SK-N-SH treated with all-trans-retinoic acid at 6 μM for 48 hours (cell line): ENCODE results near the gene ZCWPW2.

Experiments
- ATAC-seq: fragments of 200-7000 bp; cut with Tn5 transposase; 3 replicates; pipeline ENCODE4 v1.9.1; 2020; ENCODE audit warnings: mild to moderate bottlenecking, moderate library complexity
- ARNTL ChIP-seq: fragments of 450-650 bp; formaldehyde crosslinking; IDR thresholded peaks from 2 replicates; pipeline ENCODE4 v1.5.0; 2020; ENCODE audit warnings: low read depth, mild to moderate bottlenecking, moderate library complexity, borderline replicate concordance
- BACH2 ChIP-seq: fragments of 250-450 bp; sonication (Bioruptor Pico); IDR thresholded peaks from 2 replicates; pipeline ENCODE4 v1.9.0; 2021; ENCODE audit warnings: mild to moderate bottlenecking, borderline replicate concordance
- CSDC2 ChIP-seq: fragments of 250-450 bp; sonication (Bioruptor Pico); IDR thresholded peaks from 2 replicates; pipeline ENCODE4 v1.5.0; 2020; ENCODE audit warnings: mild to moderate bottlenecking, moderate library complexity
- CSRNP3 ChIP-seq: fragments of 250-450 bp; sonication (Bioruptor Pico); IDR thresholded peaks from 2 replicates; pipeline ENCODE4 v1.5.1; 2021; ENCODE audit warnings: mild to moderate bottlenecking, moderate library complexity
- ESRRG ChIP-seq: fragments of 250-450 bp; sonication (Bioruptor Pico); IDR thresholded peaks from 2 replicates; pipeline ENCODE4 v1.6.1; 2021; ENCODE audit warnings: mild to moderate bottlenecking
- GLIS3 ChIP-seq: fragments of 250-450 bp; sonication (Bioruptor Pico); IDR thresholded peaks from 2 replicates; pipeline ENCODE4 v1.5.0; 2020; ENCODE audit warnings: mild to moderate bottlenecking, moderate library complexity
- ISL1 ChIP-seq: fragments of 250-450 bp; sonication (Bioruptor Pico); IDR thresholded peaks from 2 replicates; pipeline ENCODE4 v2.1.2; 2022; ENCODE audit warnings: mild to moderate bottlenecking, moderate library complexity
- OSR1 ChIP-seq: fragments of 250-450 bp; sonication (Bioruptor Pico); IDR thresholded peaks from 2 replicates; pipeline ENCODE4 v1.8.0; 2022; ENCODE audit warnings: moderate library complexity, mild to moderate bottlenecking, inconsistent platforms
- PATZ1 ChIP-seq: fragments of 250-450 bp; sonication (Bioruptor Pico); IDR thresholded peaks from 2 replicates; pipeline ENCODE4 v1.8.0; 2020; ENCODE audit warnings: mild to moderate bottlenecking, moderate library complexity, borderline replicate concordance
- PPARA ChIP-seq: fragments of 250-450 bp; sonication (Bioruptor Pico); IDR thresholded peaks from 2 replicates; pipeline ENCODE4 v1.5.0; 2020; ENCODE audit warnings: mild to moderate bottlenecking, borderline replicate concordance
- RARB ChIP-seq: fragments of 250-450 bp; sonication (Bioruptor Pico); IDR thresholded peaks from 2 replicates; pipeline ENCODE4 v1.8.0; 2021; ENCODE audit warnings: mild to moderate bottlenecking, moderate library complexity
- SNAI2 ChIP-seq: fragments of 250-450 bp; sonication (Bioruptor Pico); IDR thresholded peaks from 2 replicates; pipeline ENCODE4 v1.5.0; 2020; ENCODE audit warnings: mild to moderate bottlenecking, moderate library complexity
- TCF4 ChIP-seq: fragments of 250-450 bp; sonication (Bioruptor Pico); IDR thresholded peaks from 2 replicates; pipeline ENCODE4 v1.8.0; 2021; ENCODE audit warnings: mild to moderate bottlenecking, moderate library complexity, borderline replicate concordance
- TOX ChIP-seq: fragments of 250-450 bp; sonication (Bioruptor Pico); IDR thresholded peaks from 2 replicates; pipeline ENCODE4 v1.8.0; 2021; ENCODE audit warnings: mild to moderate bottlenecking, moderate library complexity, borderline replicate concordance
- ZC3H10 ChIP-seq: fragments of 250-450 bp; sonication (Bioruptor Pico); IDR thresholded peaks from 2 replicates; pipeline ENCODE4 v1.5.1; 2021; ENCODE audit warnings: mild to moderate bottlenecking, moderate library complexity
- ZFP3 ChIP-seq: fragments of 250-450 bp; sonication (Bioruptor Pico); IDR thresholded peaks from 2 replicates; pipeline ENCODE4 v1.5.0; 2020; ENCODE audit warnings: mild to moderate bottlenecking, moderate library complexity
- ZFP30 ChIP-seq: fragments of 450-650 bp; formaldehyde crosslinking; IDR thresholded peaks from 2 replicates; pipeline ENCODE4 v1.5.0; 2022; ENCODE audit warnings: mild to moderate bottlenecking, moderate library complexity
- ZNF565 ChIP-seq: fragments of 450-650 bp; formaldehyde crosslinking; conservative IDR thresholded peaks from 2 replicates; pipeline ENCODE4 v1.5.0; 2020; ENCODE audit warnings: low read depth, mild to moderate bottlenecking, moderate library complexity
- ZNF70 ChIP-seq: fragments of 450-650 bp; formaldehyde crosslinking; IDR thresholded peaks from 2 replicates; pipeline ENCODE4 v1.5.0; 2020; ENCODE audit warnings: mild to moderate bottlenecking, moderate library complexity
- ZNF8 ChIP-seq: fragments of 450-650 bp; formaldehyde crosslinking; IDR thresholded peaks from 2 replicates; pipeline ENCODE4 v1.5.0; 2020; ENCODE audit warnings: mild to moderate bottlenecking, moderate library complexity
- TF ChIP-seq, protein P1 (sequence below): fragments of 250-450 bp; sonication (Bioruptor Pico); IDR thresholded peaks from 2 replicates; pipeline ENCODE4 v1.5.1; 2020; ENCODE audit warnings: low read depth, mild to moderate bottlenecking, moderate library complexity
- TF ChIP-seq, protein P2 (sequence below): fragments of 250-450 bp; sonication (Bioruptor Pico); IDR thresholded peaks from 2 replicates; pipeline ENCODE4 v1.5.0; 2020; ENCODE audit warnings: mild to moderate bottlenecking, moderate library complexity

ZCWPW2 gene

DNA sequence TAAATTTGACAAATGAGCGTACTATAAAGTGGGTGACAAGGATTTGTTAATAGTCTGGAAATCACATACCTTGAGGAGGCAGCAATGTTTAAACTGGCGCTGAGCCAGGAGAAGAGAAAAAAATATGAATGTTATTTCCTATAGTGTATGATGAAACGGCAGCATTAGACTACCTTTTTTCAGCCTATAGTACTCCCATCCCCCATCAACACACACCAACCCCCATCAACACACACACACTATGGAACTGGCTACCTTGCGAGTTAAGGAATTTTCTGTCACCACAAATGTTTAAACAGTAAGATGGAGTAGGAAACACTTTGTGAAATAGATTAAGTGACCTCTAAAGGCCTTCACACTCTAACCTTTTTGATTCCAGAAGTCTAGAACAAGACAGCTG lies 46.8 kb upstream of the ZCWPW2 start:
- ATAC-seq: no peak

GRCh38 chr3:28308196-28308595 lies 40.3 kb upstream of the ZCWPW2 start:
- ATAC-seq: no peak
- TF ChIP-seq ZNF8 (CRISPR knock-in tag): no peak
- TF ChIP-seq BACH2 (CRISPR knock-in tag): no peak
- TF ChIP-seq SNAI2 (CRISPR knock-in tag): no peak

More for the DNA sequence above, 46.8 kb upstream of the ZCWPW2 start:
- TF ChIP-seq ZNF8 (CRISPR knock-in tag) (no peak), OSR1 (no peak), ISL1 (CRISPR knock-in tag) (no peak), ZFP3 (no peak), GLIS3 (CRISPR knock-in tag) (no peak), PPARA (CRISPR knock-in tag) (no peak), ESRRG (CRISPR knock-in tag) (no peak), RARB (CRISPR knock-in tag) (no peak), SNAI2 (CRISPR knock-in tag) (no peak), BACH2 (CRISPR knock-in tag) (no peak), ZNF70 (CRISPR knock-in tag) (no peak), TOX (no peak), TCF4 (CRISPR knock-in tag) (no peak), ARNTL (CRISPR knock-in tag) (no peak), ZNF565 (CRISPR knock-in tag) (no peak), PATZ1 (no peak), ZFP30 (no peak)
- TF ChIP-seq, protein P1, sequence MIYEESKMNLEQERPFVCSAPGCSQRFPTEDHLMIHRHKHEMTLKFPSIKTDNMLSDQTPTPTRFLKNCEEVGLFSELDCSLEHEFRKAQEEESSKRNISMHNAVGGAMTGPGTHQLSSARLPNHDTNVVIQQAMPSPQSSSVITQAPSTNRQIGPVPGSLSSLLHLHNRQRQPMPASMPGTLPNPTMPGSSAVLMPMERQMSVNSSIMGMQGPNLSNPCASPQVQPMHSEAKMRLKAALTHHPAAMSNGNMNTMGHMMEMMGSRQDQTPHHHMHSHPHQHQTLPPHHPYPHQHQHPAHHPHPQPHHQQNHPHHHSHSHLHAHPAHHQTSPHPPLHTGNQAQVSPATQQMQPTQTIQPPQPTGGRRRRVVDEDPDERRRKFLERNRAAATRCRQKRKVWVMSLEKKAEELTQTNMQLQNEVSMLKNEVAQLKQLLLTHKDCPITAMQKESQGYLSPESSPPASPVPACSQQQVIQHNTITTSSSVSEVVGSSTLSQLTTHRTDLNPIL (CRISPR knock-in tag): no peak
- TF ChIP-seq, protein P2, sequence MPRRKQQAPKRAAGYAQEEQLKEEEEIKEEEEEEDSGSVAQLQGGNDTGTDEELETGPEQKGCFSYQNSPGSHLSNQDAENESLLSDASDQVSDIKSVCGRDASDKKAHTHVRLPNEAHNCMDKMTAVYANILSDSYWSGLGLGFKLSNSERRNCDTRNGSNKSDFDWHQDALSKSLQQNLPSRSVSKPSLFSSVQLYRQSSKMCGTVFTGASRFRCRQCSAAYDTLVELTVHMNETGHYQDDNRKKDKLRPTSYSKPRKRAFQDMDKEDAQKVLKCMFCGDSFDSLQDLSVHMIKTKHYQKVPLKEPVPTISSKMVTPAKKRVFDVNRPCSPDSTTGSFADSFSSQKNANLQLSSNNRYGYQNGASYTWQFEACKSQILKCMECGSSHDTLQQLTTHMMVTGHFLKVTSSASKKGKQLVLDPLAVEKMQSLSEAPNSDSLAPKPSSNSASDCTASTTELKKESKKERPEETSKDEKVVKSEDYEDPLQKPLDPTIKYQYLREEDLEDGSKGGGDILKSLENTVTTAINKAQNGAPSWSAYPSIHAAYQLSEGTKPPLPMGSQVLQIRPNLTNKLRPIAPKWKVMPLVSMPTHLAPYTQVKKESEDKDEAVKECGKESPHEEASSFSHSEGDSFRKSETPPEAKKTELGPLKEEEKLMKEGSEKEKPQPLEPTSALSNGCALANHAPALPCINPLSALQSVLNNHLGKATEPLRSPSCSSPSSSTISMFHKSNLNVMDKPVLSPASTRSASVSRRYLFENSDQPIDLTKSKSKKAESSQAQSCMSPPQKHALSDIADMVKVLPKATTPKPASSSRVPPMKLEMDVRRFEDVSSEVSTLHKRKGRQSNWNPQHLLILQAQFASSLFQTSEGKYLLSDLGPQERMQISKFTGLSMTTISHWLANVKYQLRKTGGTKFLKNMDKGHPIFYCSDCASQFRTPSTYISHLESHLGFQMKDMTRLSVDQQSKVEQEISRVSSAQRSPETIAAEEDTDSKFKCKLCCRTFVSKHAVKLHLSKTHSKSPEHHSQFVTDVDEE (CRISPR knock-in tag): no peak

DNA sequence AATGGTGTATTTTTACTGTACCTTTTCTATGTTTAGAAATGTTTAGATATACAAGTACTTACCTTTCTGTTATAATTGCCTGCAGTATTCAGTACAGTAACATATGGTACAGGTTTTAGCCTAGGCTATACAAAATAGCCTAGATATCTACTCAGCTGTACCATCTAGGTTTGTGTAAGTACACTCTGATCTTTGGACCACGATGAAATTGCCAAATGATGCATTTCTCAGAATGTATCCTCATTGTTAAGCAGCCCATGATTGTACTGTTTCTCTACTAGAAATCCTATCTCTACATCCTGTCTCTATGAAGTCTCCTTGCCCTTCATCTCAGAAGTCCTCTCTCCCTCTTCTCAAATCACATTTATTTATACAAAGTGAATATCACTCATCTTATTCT lies 32.8 kb upstream of the ZCWPW2 start:
- no peak for ATAC-seq
- TF ChIP-seq RARB (CRISPR knock-in tag) (no peak), PATZ1 (no peak), ZFP3 (no peak), ZC3H10 (no peak), CSDC2 (CRISPR knock-in tag) (no peak), CSRNP3 (CRISPR knock-in tag) (no peak), ZNF70 (CRISPR knock-in tag) (no peak), OSR1 (no peak), ZNF8 (CRISPR knock-in tag) (no peak), ARNTL (CRISPR knock-in tag) (no peak), TCF4 (CRISPR knock-in tag) (no peak), ZFP30 (no peak), ESRRG (CRISPR knock-in tag) (no peak), PPARA (CRISPR knock-in tag) (no peak), SNAI2 (CRISPR knock-in tag) (no peak)
- TF ChIP-seq, protein P1 (CRISPR knock-in tag): no peak
- TF ChIP-seq, protein P2 (CRISPR knock-in tag): no peak
